Left ventricle myocardium inferior (tissue), 1 donor: ENCODE measurements around the gene GORASP1. TPM values are rescaled to one million over a fixed set of nuclear protein-coding genes. Genes with fewer than 3 reads are reported as not detected.

Experiments
- DNase-seq: peaks from one replicate; pipeline ENCODE4 v3.0.0-alpha.2; 2020
- H3K27ac ChIP-seq: fragments of 200-600 bp; replicated peaks from 2 replicates; pipeline ENCODE4 v1.8.0; 2021
- H3K27me3 ChIP-seq: fragments of 200-600 bp; 2 replicates; pipeline ENCODE4 v1.8.0; 2021; ENCODE audit warnings: low read depth
- H3K36me3 ChIP-seq: fragments of 200-600 bp; 2 replicates; pipeline ENCODE4 v1.8.0; 2021
- H3K4me1 ChIP-seq: fragments of 200-600 bp; 2 replicates; pipeline ENCODE4 v1.8.0; 2021
- H3K4me3 ChIP-seq: fragments of 200-600 bp; 2 replicates; pipeline ENCODE4 v1.8.0; 2021; ENCODE audit warnings: mild to moderate bottlenecking, moderate library complexity
- H3K9me3 ChIP-seq: fragments of 200-600 bp; replicated peaks from 2 replicates; pipeline ENCODE4 v1.8.0; 2021
- intact Hi-C: fragments of 100-400 bp; cut with micrococcal nuclease; formaldehyde crosslinking; loops from one replicate; pipeline ENCODE4 v1.11.0; 2022
- total RNA-seq: library from RNA; stranded (reverse); fragmentation: NEBNext Ultra II Directional; extraction: Animal tissue kit (Norgen Biotek cat#: 25700); gene quantifications from one replicate; pipeline ENCODE4 v1.2.1, GENCODE V29; 2021
- TF ChIP-seq, protein P1 (sequence below): fragments of 200-600 bp; IDR thresholded peaks from 2 replicates; pipeline ENCODE4 v1.8.0; 2021; ENCODE audit warnings: antibody characterized with exemption, mild to moderate bottlenecking, borderline replicate concordance
- donor health status: DM: no; HTN: yes; CAD: no; lungs with severe emphysema.

GORASP1 gene
- total RNA-seq, 1 donor from 2014 or later, result 54.0 TPM

DNA sequence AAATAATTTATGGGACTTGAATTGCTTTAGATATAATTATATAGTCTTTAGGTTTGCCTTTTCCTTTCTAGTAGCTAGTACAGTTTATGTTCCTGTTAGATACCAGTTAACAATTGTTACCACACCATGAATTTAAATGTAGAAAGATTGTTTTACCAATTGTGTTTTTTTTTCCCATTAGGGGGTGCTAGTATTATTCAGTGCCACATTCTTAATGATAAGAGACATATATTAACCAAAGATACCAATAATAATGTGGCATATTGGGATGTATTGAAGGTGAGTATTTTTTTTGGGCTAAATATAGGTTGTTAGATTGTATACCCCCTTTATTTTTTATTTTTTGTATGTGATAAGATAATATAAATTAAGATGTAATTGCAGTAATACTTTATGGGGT is 27.9 kb downstream of the GORASP1 start:
- H3K9me3 ChIP-seq, result no peaks in the 10 kb centered on the region
- H3K36me3 ChIP-seq, result peaks cover 65% of the 10 kb centered on the region
- H3K4me3 ChIP-seq, result no peak overlapping the region
- no peak for DNase-seq
- H3K4me1 ChIP-seq, result no peaks in the 10 kb centered on the region
- no peaks in the 10 kb centered on the region for H3K27me3 ChIP-seq
- TF ChIP-seq, protein P1, sequence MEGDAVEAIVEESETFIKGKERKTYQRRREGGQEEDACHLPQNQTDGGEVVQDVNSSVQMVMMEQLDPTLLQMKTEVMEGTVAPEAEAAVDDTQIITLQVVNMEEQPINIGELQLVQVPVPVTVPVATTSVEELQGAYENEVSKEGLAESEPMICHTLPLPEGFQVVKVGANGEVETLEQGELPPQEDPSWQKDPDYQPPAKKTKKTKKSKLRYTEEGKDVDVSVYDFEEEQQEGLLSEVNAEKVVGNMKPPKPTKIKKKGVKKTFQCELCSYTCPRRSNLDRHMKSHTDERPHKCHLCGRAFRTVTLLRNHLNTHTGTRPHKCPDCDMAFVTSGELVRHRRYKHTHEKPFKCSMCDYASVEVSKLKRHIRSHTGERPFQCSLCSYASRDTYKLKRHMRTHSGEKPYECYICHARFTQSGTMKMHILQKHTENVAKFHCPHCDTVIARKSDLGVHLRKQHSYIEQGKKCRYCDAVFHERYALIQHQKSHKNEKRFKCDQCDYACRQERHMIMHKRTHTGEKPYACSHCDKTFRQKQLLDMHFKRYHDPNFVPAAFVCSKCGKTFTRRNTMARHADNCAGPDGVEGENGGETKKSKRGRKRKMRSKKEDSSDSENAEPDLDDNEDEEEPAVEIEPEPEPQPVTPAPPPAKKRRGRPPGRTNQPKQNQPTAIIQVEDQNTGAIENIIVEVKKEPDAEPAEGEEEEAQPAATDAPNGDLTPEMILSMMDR, result no peak
- intact Hi-C loops, result no loop called here
- H3K27ac ChIP-seq, result no peak overlapping the region

DNA sequence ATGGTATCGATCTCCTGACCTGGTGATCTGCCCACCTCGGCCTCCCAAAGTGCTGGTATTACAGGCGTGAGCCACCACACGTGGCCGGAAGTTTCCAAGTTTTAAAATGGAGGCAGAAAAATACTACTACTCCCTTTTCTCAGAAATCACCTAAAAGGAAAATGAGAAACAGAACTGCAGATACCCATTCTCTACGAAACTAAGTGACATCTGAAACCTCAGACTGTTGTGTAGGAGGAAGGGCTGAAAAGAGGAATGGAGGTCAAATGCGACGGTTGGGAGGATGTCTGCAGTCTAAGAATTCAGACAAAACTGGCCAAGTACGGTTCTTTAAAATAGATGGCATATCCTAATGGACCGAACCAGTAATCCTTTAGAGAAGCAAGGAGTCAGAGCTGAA is 31.5 kb downstream of the GORASP1 start:
- TF ChIP-seq, protein P1, result no peak
- Histone ChIP-seq H3K27me3 (no peaks in the 10 kb centered on the region), H3K4me1 (no peaks in the 10 kb centered on the region), H3K36me3 (peaks cover 82% of the 10 kb centered on the region), H3K4me3 (no peak overlapping the region), H3K27ac (no peak overlapping the region), H3K9me3 (no peaks in the 10 kb centered on the region)
- DNase-seq, result no peak
- intact Hi-C loops, result no loop called here

DNA sequence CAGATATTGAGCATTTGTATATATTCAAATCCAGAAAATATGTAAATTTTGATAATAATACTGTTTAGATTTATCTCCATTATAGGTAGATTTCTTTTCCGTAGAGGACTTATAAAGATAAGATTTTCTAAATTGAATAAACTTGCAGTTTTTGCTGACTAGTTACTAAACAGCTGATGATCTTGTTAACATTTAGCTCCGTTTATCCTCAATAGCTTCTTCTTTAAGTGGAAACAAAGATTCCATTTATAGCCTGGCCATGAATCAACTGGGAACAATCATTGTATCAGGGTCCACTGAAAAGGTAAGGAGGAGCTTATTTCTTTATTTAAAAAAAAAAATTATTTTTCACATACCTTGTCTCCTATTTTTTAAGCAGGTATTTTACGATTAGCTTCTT is 38.9 kb downstream of the GORASP1 start:
- Histone ChIP-seq H3K27ac (no peak overlapping the region), H3K27me3 (no peaks in the 10 kb centered on the region), H3K36me3 (peaks cover 77% of the 10 kb centered on the region), H3K4me3 (no peak overlapping the region), H3K9me3 (no peaks in the 10 kb centered on the region), H3K4me1 (no peaks in the 10 kb centered on the region)
- no peak for DNase-seq
- intact Hi-C loops, result no loop called here
- TF ChIP-seq, protein P1, result no peak

DNA sequence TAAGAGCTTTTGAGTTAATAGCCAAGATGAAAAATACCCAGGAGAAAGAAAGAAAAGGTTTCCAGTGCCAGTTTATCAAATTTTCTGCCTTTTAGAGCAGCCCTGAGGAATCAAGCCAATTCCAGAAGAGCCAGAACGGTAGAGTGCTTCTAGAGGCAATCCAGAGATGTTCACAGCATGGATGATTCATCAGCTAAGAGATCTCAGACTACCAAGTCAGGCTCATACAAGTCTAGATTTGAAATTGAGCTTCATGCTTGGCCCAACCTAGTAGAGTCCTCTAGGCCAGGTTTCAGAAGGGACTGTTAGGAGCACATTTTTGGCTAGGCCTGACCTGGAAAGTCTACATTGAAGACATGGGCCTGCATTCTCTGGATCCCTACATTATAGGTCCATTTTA is 40.1 kb downstream of the GORASP1 start:
- intact Hi-C loops, result no loop called here
- TF ChIP-seq, protein P1, result no peak
- H3K36me3 ChIP-seq, result peaks cover 65% of the 10 kb centered on the region

DNA sequence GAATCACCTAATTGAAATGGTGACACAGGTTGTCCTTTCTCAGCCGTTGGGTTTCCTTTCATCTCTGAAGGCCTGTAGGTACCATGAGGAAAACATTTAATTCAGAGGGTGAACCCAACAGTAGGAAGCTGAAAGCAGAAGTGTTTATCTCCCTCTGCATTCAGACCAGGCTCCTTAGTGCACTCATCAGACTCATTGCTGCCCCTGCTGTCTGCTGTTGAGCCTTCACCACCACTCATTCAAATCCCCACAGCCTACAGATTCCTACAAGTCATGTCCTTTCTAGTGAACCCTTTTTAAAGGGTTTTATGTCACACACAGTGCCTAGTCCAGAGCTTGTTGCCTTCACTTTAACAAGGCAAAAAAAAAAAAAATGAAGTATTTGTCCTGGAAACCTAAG is 42.2 kb downstream of the GORASP1 start:
- TF ChIP-seq, protein P1, result peak; percentile 39
- no peak overlapping the region for H3K4me3 ChIP-seq
- H3K9me3 ChIP-seq, result no peaks in the 10 kb centered on the region
- no peaks in the 10 kb centered on the region for H3K4me1 ChIP-seq
- no peaks in the 10 kb centered on the region for H3K27me3 ChIP-seq
- intact Hi-C loops, result no loop called here
- no peak for DNase-seq
- peaks cover 47% of the 10 kb centered on the region for H3K36me3 ChIP-seq
- no peak overlapping the region for H3K27ac ChIP-seq

More for the DNA sequence above, 40.1 kb downstream of the GORASP1 start:
- H3K4me3 ChIP-seq, result no peak overlapping the region
- no peak for DNase-seq
- no peaks in the 10 kb centered on the region for H3K9me3 ChIP-seq
- no peaks in the 10 kb centered on the region for H3K4me1 ChIP-seq
- H3K27me3 ChIP-seq, result no peaks in the 10 kb centered on the region
- H3K27ac ChIP-seq, result no peak overlapping the region

DNA sequence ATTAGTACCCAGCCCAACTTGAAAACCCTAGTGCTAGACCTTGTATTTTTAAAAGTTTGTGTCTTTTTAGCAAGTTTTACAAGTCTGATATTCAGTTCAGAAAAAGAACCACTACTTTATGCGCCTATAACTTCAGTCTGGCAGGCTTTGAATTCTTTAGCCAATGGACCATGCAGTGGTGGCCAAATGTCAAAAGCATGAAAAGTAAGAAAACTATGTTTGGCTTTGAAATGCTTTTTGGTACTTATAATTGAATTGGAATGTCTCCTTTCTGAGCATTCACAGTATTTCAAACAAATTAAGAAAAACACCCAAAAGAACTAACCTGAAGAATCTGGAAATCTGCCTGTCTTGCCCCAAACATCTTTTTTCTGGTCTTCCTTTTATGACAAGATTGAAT is 42.8 kb downstream of the GORASP1 start:
- no peak overlapping the region for H3K27ac ChIP-seq

More for the DNA sequence above, 42.8 kb downstream of the GORASP1 start:
- TF ChIP-seq, protein P1, result no peak
- Histone ChIP-seq H3K36me3 (peaks cover 42% of the 10 kb centered on the region), H3K4me1 (no peaks in the 10 kb centered on the region), H3K4me3 (no peak overlapping the region), H3K9me3 (no peaks in the 10 kb centered on the region), H3K27me3 (no peaks in the 10 kb centered on the region)
- no peak for DNase-seq
- intact Hi-C loops, result no loop called here
